GM18873 (cell line): Measurements from ENCODE around the gene ZNF827.

Source experiments
- ATAC-seq: cut with Tn5 transposase; IDR thresholded peaks from one replicate; pipeline ENCODE4 v1.9.1; 2021; ENCODE audit warnings: mild to moderate bottlenecking, moderate library complexity, moderate number of reproducible peaks; ENCODE audit not compliant: unreplicated experiment, low FRiP score

Gene ZNF827

DNA sequence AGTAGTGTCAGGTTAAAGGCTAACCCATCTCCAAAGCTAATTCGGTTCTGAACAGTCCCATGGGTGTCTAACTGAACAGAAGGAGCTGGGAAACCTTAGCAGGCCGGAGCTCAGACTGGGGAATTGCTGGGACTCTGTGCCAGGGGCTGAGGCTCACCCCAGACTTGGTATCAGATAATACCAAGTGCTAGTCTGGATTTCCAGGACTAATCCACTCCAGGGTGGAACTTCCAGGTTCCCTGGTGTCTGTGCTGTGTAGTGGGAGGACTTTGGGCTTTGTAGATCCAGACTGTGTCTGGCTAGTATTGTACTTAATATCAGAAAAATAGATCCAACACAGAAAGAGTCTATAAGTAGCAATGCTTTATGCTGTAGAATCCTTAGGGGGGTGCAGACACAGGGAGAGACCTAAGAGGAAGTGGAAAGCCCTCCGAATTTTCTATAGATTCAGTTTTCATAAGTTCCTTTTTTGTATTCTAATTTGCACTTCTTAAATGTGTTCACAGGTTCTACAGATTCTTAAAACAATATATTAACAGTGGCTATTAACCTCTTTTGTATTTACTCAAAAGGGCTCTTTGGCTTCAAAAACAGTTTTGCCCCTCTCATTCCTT is 4.1 kb downstream of the ZNF827 start:
- ATAC-seq = no peak

GRCh38 chr4:145933134-145933533 is 5.5 kb downstream of the ZNF827 start:
- ATAC-seq = no peak

GRCh38 chr4:145931403-145931802 is 7.2 kb downstream of the ZNF827 start:
- ATAC-seq = no peak

- no peak for ATAC-seq
Observed at GRCh38 chr4:145930592-145930991, 8.0 kb downstream of the ZNF827 start.

DNA sequence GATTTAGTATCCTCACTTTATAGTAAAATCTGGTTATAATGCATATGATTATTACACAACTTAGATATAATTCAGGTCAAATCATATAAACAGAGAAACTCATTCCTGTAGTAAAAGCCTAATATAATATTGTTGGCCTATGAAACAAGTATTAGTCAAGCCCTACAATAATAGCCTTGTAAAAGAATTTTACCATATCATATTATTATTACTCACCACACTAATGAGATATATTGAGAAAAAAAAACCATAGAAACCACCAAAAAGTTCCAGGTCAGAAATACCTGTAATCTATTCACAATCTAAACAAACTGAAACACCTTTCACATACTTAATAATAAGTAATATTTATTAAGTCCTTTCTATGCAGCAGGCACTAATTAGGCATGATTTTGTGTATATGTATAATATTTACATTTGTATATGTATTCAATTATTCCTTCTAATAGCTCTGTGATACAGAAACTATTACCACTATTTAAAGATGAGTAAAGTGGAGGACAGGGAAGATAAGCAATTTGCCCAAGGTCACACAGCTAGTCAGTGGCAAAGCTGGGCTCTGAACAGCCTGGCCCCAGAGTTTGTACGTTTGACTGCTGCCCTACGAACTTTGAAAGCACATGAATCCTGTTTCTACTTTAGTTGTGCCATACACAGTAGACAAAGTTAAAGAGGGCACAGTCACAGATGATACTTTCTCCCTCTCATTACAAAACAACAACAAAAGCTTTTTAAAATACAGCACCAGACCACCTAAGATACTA is 9.0 kb downstream of the ZNF827 start:
- ATAC-seq = no peak

DNA sequence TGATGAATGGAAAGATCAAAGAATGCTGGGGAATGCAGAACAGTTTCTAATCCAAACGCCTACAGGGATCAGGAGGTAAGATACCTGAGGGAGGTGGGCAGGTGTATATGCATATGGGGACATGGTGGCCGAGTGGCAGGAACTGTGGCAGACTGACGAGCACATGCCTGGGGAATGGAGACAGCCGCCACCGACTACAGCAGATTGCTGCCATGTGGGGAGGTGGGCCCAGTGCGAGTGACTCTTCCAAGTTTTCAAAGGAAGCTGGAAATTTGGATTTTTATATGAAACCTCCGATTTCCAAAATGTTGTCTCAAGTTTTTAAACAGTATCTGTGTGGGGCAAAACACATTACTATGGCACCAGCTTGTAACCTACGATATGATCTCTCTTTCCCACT is 9.9 kb downstream of the ZNF827 start:
- no peak for ATAC-seq

DNA sequence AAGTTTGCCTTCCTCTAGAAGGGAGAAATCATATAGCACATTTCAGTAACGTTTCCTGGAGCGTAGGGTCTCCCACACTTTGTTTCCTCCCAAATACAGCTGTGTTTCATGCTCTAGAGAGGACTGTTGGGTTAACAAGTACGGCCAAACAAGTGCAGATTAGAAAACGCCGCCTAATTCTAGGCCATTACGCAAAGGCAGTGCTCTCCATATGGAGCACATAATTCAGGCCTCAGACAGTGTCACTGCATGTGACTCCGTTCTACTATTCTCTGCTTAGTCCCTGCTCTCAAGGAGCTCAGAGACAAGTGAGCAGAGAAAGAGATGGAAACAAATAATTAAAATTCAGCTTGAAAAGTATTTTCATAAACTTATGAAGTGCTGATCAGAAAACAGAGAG is 11.6 kb downstream of the ZNF827 start:
- no peak for ATAC-seq

GRCh38 chr4:145921231-145921630 is 17.4 kb downstream of the ZNF827 start:
- ATAC-seq = no peak

- ATAC-seq = no peak
Observed at GRCh38 chr4:145920205-145920604, 18.4 kb downstream of the ZNF827 start.

DNA sequence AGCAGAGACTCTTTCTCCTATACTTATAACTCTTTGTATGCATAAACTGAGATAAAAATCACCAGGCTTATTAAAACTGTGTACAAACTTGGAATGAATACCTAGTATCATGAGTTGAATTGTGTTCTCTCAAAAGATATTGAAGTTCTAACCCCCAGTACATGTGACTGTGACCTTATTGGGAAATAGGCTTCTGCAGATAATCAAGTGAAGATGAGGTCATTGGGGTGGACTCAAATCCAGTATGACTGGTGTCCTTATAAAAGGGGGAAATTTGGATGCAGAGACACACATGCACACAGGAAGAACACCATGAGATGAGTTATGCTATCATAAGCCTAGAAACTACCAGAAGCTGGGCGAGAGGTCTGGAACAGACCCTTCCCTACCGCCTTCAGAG is 26.2 kb downstream of the ZNF827 start:
- no peak for ATAC-seq

GRCh38 chr4:145909773-145910172 is 28.9 kb downstream of the ZNF827 start:
- no peak for ATAC-seq

GRCh38 chr4:145909281-145909715 is 29.3 kb downstream of the ZNF827 start:
- no peak for ATAC-seq

- ATAC-seq = no peak
Observed at GRCh38 chr4:145907812-145908211, 30.8 kb downstream of the ZNF827 start.

- ATAC-seq = no peak
Observed at GRCh38 chr4:145907390-145907789, 31.2 kb downstream of the ZNF827 start.

- no peak for ATAC-seq
Observed at GRCh38 chr4:145904413-145905177, 34.0 kb downstream of the ZNF827 start.

DNA sequence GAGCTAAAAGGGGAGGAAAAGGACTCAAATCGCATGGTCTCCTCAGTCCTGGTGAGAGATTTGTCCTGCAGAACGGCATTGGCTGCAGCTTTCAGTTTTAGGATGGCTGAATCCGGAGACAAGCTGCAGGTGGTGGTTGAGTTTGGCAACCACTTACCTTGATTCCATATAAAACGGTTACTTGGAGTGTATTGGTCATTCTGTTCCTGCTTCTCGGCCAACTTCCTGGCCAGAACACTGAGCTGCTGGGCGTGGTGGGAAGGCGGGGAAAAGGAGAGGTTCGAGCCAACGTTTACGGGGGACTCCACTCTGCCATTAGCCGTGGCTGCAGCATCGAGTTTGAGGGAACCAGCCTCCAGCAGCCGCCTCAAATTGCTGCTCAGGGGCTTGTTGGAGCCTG is 36.1 kb downstream of the ZNF827 start:
- no peak for ATAC-seq

DNA sequence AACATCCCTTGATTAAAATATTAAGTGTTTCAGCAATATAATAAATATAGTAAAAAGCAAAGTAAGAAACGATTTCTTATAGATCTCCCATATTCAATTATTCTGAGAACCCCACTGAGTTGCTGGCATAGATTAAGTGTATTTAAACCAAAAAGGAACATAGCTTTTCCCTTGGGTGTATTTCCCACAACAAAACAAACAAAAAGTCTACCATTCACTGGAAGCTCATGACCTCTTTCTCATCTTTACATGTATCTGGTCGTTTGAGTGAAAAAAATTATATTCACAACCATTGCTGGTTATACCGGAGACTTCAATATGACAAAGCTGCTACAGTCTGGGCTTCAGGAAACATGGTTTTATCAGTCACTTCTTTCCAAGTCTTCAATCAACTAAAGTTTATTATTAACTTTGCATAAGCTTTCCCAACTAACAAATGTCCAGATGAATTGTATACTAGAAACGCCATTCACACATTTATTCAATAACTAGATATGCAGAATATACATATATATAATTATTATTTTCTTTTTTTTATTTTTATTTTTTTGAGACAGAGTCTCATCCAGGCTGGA is 38.6 kb downstream of the ZNF827 start:
- ATAC-seq = no peak

GRCh38 chr4:145898926-145899531 is 39.6 kb downstream of the ZNF827 start:
- no peak for ATAC-seq

DNA sequence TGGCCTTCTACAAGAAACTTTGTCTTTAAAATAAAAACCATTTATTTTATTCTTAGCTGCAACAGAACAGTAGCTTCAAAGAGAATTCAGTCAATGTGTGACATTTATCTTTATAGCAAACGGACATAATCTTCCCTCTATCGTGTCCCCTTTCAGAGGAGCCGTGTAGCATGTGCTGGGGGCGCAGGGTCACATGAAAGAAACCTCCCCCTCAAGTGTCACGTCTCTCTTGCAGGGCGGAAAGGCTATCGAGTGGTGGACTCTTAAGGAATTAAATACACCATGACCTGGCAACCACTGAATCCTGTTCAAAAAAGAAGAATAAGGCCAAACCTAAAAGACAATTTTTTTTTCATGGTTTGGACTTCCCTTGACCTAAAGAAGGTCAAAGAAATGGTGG is 40.2 kb downstream of the ZNF827 start:
- ATAC-seq = no peak

- ATAC-seq = no peak
Observed at GRCh38 chr4:145895056-145895455, 43.6 kb downstream of the ZNF827 start.

- ATAC-seq = no peak
Observed at GRCh38 chr4:145891958-145892357, 46.7 kb downstream of the ZNF827 start.
